B cell (primary cell): ENCODE data around the gene ETV1. TPM values are rescaled to one million over a fixed set of nuclear protein-coding genes. Genes with fewer than 3 reads are reported as not detected.

Experiments used
- ATAC-seq: fragments of 200-7000 bp; cut with Tn5 transposase; one replicate; pipeline ENCODE4 v1.10.0; 2021; ENCODE audit warnings: low read depth, mild to moderate bottlenecking, moderate number of reproducible peaks, moderate library complexity
- CTCF ChIA-PET: fragments of 350-600 bp; sonication (Branson Sonifier 250); formaldehyde crosslinking; loops from one replicate; lab custom pipeline; 2021; ENCODE audit warnings: antibody characterized with exemption, inconsistent platforms; lab: Charles Lee
- POLR2A ChIA-PET: fragments of 350-600 bp; sonication (Branson Sonifier 250); formaldehyde crosslinking; loops from one replicate; lab custom pipeline; 2021; ENCODE audit warnings: antibody characterized with exemption; lab: Charles Lee
- DNase-seq: peaks from one replicate; pipeline ENCODE4 v3.0.0; 2013
- H2AFZ ChIP-seq: 2 replicates; pipeline ENCODE4 v1.6.1; 2012; ENCODE audit warnings: mild to moderate bottlenecking, low read depth, low read length; ENCODE audit not compliant: insufficient read depth, poor library complexity, severe bottlenecking
- H3K27ac ChIP-seq, 2 donors: 1 replicate in 1 of 2; 2 replicates in 1 of 2; pipeline ENCODE4 v1.5.1; 2012 to 2013; ENCODE audit warnings: low read length in 2 of 2, mild to moderate bottlenecking in 2 of 2, moderate library complexity in 1 of 2
- H3K27me3 ChIP-seq, 4 experiments: fragments of 200-600 bp in 1 of 4; sonication (generic) in 1 of 4; replicated peaks in 1 of 4; 1 replicate in 2 of 4; 2 replicates in 2 of 4; pipeline versions ENCODE4 v1.6.1 to v1.7.0; 2013 to 2016; ENCODE audit warnings: low read length in 3 of 4, mild to moderate bottlenecking in 2 of 4, mixed read lengths in 1 of 4, moderate library complexity in 1 of 4; ENCODE audit not compliant: insufficient read depth in 4 of 4, control insufficient read depth in 3 of 4; ENCODE audit errors: control extremely low read depth in 1 of 4
- H3K36me3 ChIP-seq, 2 experiments: replicated peaks in 1 of 2; 1 replicate in 1 of 2; 2 replicates in 1 of 2; pipeline versions ENCODE4 v1.6.1 to v1.7.1; 2013; ENCODE audit warnings: low read length in 1 of 2; ENCODE audit not compliant: insufficient read depth in 2 of 2, control insufficient read depth in 1 of 2; ENCODE audit errors: control extremely low read depth in 1 of 2, extremely low read depth in 1 of 2
- H3K4me1 ChIP-seq, 2 donors: fragments of 200-600 bp in 1 of 2; sonication (generic) in 1 of 2; 1 replicate in 1 of 2; 2 replicates in 1 of 2; pipeline versions ENCODE4 v1.5.1 to v1.6.1; 2013 to 2017; ENCODE audit warnings: low read length in 2 of 2; ENCODE audit not compliant: control insufficient read depth in 2 of 2, insufficient read depth in 2 of 2
- H3K4me2 ChIP-seq: replicated peaks from 2 replicates; pipeline ENCODE3; 2012; ENCODE audit warnings: mild to moderate bottlenecking, low read depth, low read length; ENCODE audit not compliant: poor library complexity, severe bottlenecking
- H3K4me3 ChIP-seq, 5 experiments: fragments of 200-600 bp in 1 of 5; sonication (generic) in 1 of 5; 1 replicate in 3 of 5; 2 replicates in 2 of 5; pipeline versions ENCODE4 v1.5.1 to v1.7.0; 2011 to 2016; ENCODE audit warnings: low read length in 4 of 5, mild to moderate bottlenecking in 4 of 5, low read depth in 2 of 5, control low read depth in 1 of 5, moderate library complexity in 1 of 5; ENCODE audit not compliant: insufficient read depth in 1 of 5; ENCODE audit errors: control extremely low read depth in 1 of 5, extremely low read depth in 1 of 5
- H3K79me2 ChIP-seq: fragments of 200-600 bp; sonication (generic); one replicate; pipeline ENCODE4 v1.6.0; 2016; ENCODE audit warnings: low read length; ENCODE audit not compliant: control insufficient read depth, insufficient read depth
- H3K9ac ChIP-seq: fragments of 200-600 bp; sonication (generic); 2 replicates; pipeline ENCODE4 v1.6.1; 2017; ENCODE audit warnings: mild to moderate bottlenecking, low read length, moderate library complexity
- H3K9me3 ChIP-seq, 3 donors: one replicate each; pipeline versions ENCODE4 v1.6.1 to v1.7.1; 2013; ENCODE audit warnings: low read length in 2 of 3; ENCODE audit not compliant: control insufficient read depth in 2 of 3, insufficient read depth in 1 of 3; ENCODE audit errors: control extremely low read depth in 1 of 3
- H4K20me1 ChIP-seq: 2 replicates; pipeline ENCODE4 v1.6.0; 2012; ENCODE audit warnings: mild to moderate bottlenecking, low read length; ENCODE audit not compliant: insufficient read depth, control insufficient read depth, poor library complexity, severe bottlenecking
- H3K27ac Mint-ChIP-seq: one replicate; pipeline ENCODE4 v1.8.0; 2021; ENCODE audit warnings: mixed read lengths
- H3K27me3 Mint-ChIP-seq: one replicate; pipeline ENCODE4 v1.8.0; 2021; ENCODE audit warnings: mixed read lengths
- H3K4me1 Mint-ChIP-seq: one replicate; pipeline ENCODE4 v1.8.0; 2021; ENCODE audit warnings: mixed read lengths
- H3K4me3 Mint-ChIP-seq: one replicate; pipeline ENCODE4 v1.8.0; 2021; ENCODE audit warnings: mixed read lengths
- H3K9me3 Mint-ChIP-seq: one replicate; pipeline ENCODE4 v1.8.0; 2022; ENCODE audit warnings: mixed read lengths; ENCODE audit not compliant: insufficient read depth
- EZH2 ChIP-seq: IDR thresholded peaks from 2 replicates; pipeline ENCODE4 v1.6.1; 2012; ENCODE audit warnings: borderline replicate concordance, low read depth, mild to moderate bottlenecking, moderate library complexity, low read length; ENCODE audit not compliant: insufficient read depth, poor library complexity, severe bottlenecking
- WGBS: methylation state at CpG from one replicate; pipeline ENCODE4 v1.1.5; 2013; ENCODE audit warnings: missing lambda C conversion rate; ENCODE audit not compliant: insufficient coverage; 5-methylcytosine and 5-hydroxymethylcytosine counted together
- intact Hi-C: fragments of 100-400 bp; cut with micrococcal nuclease; formaldehyde crosslinking; loops from one replicate; pipeline ENCODE4 v1.10.0; 2022
- polyA plus RNA-seq: library from polyadenylated mRNA; depleted of rRNA; stranded (reverse); fragments of >200 nt; gene quantifications from 2 replicates; pipeline ENCODE4 v1.2.3, GENCODE V29; 2012
- total RNA-seq, 2 donors: library from RNA; stranded (reverse); fragments of 120-200 nt in 1 of 2; gene quantifications; 1 replicate in 1 of 2; 2 replicates in 1 of 2; pipeline versions ENCODE4 v1.2.3 to v1.2.4, GENCODE V29; 2013 to 2022
- TF ChIP-seq, protein P1 (sequence below): fragments of 200-600 bp; IDR thresholded peaks from one replicate; pipeline ENCODE4 v1.8.0; 2022; ENCODE audit warnings: antibody characterized with exemption, mild to moderate bottlenecking

The ETV1 gene
- total and polyA plus RNA-seq, 2 donors (not counting 1 experiment from before 2014, with no cell fraction given): not detected

- Histone ChIP-seq H2AFZ (no peak overlapping the region), H3K4me1 (no peaks in the 10 kb centered on the region), H3K9me3 (no peaks in the 10 kb centered on the region), H3K9ac (no peak overlapping the region), H3K27ac (no peak overlapping the region), H4K20me1 (no peaks in the 10 kb centered on the region), H3K4me2 (no peak overlapping the region), H3K36me3 (no peaks in the 10 kb centered on the region), H3K27me3 (no peaks in the 10 kb centered on the region), H3K4me3 (no peak overlapping the region), H3K79me2 (no peaks in the 10 kb centered on the region)
- DNase-seq (no peak), ATAC-seq (no peak)
- no peak for TF ChIP-seq EZH2
- TF ChIP-seq, protein P1, sequence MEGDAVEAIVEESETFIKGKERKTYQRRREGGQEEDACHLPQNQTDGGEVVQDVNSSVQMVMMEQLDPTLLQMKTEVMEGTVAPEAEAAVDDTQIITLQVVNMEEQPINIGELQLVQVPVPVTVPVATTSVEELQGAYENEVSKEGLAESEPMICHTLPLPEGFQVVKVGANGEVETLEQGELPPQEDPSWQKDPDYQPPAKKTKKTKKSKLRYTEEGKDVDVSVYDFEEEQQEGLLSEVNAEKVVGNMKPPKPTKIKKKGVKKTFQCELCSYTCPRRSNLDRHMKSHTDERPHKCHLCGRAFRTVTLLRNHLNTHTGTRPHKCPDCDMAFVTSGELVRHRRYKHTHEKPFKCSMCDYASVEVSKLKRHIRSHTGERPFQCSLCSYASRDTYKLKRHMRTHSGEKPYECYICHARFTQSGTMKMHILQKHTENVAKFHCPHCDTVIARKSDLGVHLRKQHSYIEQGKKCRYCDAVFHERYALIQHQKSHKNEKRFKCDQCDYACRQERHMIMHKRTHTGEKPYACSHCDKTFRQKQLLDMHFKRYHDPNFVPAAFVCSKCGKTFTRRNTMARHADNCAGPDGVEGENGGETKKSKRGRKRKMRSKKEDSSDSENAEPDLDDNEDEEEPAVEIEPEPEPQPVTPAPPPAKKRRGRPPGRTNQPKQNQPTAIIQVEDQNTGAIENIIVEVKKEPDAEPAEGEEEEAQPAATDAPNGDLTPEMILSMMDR: no peak
- ChIA-PET CTCF (no interaction called here), POLR2A (no interaction called here)
- Mint-ChIP-seq H3K4me3 (no peak overlapping the region), H3K9me3 (peaks cover 3% of the 10 kb centered on the region), H3K27ac (no peak overlapping the region), H3K27me3 (no peaks in the 10 kb centered on the region), H3K4me1 (no peaks in the 10 kb centered on the region)
- intact Hi-C loops: no loop called here
- WGBS: no CpG with 5 or more reads among the region's 1 CpG
These were observed 41.9 kb downstream of the ETV1 start for GRCh38 chr7:13947535-13947934.

GRCh38 chr7:13946181-13946580, 43.3 kb downstream of the ETV1 start:
- Mint-ChIP-seq H3K9me3 (peaks cover 3% of the 10 kb centered on the region), H3K27ac (no peak overlapping the region), H3K27me3 (no peaks in the 10 kb centered on the region), H3K4me3 (no peak overlapping the region), H3K4me1 (no peaks in the 10 kb centered on the region)
- H3K36me3 ChIP-seq: no peaks in the 10 kb centered on the region
- H3K9me3 ChIP-seq: no peaks in the 10 kb centered on the region
- H3K4me2 ChIP-seq: no peak overlapping the region
- H3K4me1 ChIP-seq: no peaks in the 10 kb centered on the region
- H3K4me3 ChIP-seq: no peak overlapping the region
- DNase-seq (no peak), ATAC-seq (no peak)
- intact Hi-C loops: no loop called here
- ChIA-PET CTCF (no interaction called here), POLR2A (no interaction called here)
- TF ChIP-seq, protein P1: no peak
- no peak for TF ChIP-seq EZH2
- no CpG with 5 or more reads among the region's 1 CpG for WGBS
- no peak overlapping the region for H2AFZ ChIP-seq
- H4K20me1 ChIP-seq: no peaks in the 10 kb centered on the region
- H3K27me3 ChIP-seq: no peaks in the 10 kb centered on the region
- H3K27ac ChIP-seq: no peak overlapping the region
- no peaks in the 10 kb centered on the region for H3K79me2 ChIP-seq
- no peak overlapping the region for H3K9ac ChIP-seq
